ENCODE results near the gene MPHOSPH8.

GRCh38 chr13:19672990-19673389 lies 39.5 kb downstream of the MPHOSPH8 start:
- TF ChIP-seq CTCF (IDR thresholded peaks at IDR 0.05) (no peak), POLR2A (IDR thresholded peaks at IDR 0.05) (no peak), POLR2AphosphoS5 (IDR thresholded peaks at IDR 0.05) (no peak)

Data from breast epithelium (tissue), 3 donors.